ENCODE results near the gene BABAM2. TPM values are rescaled to one million over a fixed set of nuclear protein-coding genes. Genes with fewer than 3 reads are reported as not detected.
"Not testable (repeated sequence)": the region's sequence is repeated elsewhere in the genome, so short reads cannot be mapped to it uniquely, and the experiment has no call there.

Gene BABAM2
- total and polyA plus RNA-seq, 7 donors, result 34.2 to 74.5 (median 52.3) TPM

DNA sequence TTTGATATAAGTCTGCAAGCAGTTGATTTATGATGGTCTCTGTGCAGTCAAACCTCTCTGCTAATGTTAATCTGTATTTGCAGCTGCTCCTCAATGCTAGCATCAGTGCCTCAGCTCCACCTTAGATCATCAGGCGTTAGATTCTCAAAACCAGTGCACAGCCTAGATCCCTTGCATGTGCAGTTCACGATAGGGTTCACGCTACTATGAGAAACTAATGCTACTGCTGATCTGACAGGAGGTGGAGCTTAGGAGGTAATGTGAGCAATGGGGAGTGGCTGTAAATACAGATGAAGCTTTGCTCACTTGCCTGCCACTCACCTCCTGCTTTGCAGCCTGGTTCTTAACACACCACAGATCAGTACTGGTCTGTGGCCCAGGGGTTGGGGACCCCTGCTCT is 18.7 kb upstream of the BABAM2 start:
- H3K4me1 ChIP-seq, result no peaks in the 10 kb centered on the region
- H3K36me3 ChIP-seq (ENCODE audit: insufficient read depth in 1 of 2, low read depth in 1 of 2), result no peaks in the 10 kb centered on the region
- intact Hi-C loops (cut with DNase I), result no loop called here
- no peak for DNase-seq
- H3K27ac ChIP-seq, result no peak overlapping the region
- TF ChIP-seq CTCF (IDR thresholded peaks at IDR 0.05), result no peak
- H3K4me3 ChIP-seq, result no peak overlapping the region
- peaks cover 10% of the 10 kb centered on the region for H3K9me3 ChIP-seq
- ATAC-seq, result no peak
- H3K27me3 ChIP-seq (ENCODE audit: insufficient read depth in 3 of 3, low read length in 2 of 3), result no peaks in the 10 kb centered on the region
- WGBS, 3 donors, result 73 to 93% (median 76%) methylated on average over 3 of the region's 3 CpGs

DNA sequence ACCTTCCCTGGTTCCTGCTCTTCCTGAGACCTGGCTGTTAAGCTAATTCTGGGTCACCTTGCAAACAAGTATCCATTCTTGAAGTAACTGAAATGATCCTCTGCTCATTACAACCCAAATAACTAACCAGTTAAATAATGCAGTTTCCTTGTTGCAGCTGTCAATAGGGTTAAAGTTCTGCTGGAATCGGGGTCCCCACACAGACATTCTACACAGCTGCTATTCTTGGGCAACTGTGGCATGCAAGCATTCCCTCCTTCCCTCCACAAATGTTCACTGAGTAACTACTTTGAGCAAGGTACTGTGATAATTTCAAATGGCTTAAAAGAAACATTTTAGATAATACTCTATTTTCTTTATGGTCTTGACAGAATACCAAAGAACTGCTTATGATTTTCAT is 17.4 kb upstream of the BABAM2 start:
- peaks cover 12% of the 10 kb centered on the region for H3K9me3 ChIP-seq
- H3K4me3 ChIP-seq, result no peak overlapping the region
- DNase-seq (no peak), ATAC-seq (no peak)
- H3K36me3 ChIP-seq (ENCODE audit: insufficient read depth in 1 of 2, low read depth in 1 of 2), result no peaks in the 10 kb centered on the region
- H3K27ac ChIP-seq, result no peak overlapping the region
- intact Hi-C loops (cut with DNase I), result no loop called here
- no peak for TF ChIP-seq CTCF (IDR thresholded peaks at IDR 0.05)
- no peaks in the 10 kb centered on the region for H3K27me3 ChIP-seq (ENCODE audit: insufficient read depth in 3 of 3, low read length in 2 of 3)
- WGBS, 3 donors, result 31 to 40% (median 38%) methylated on average over 1 of the region's 1 CpG
- no peaks in the 10 kb centered on the region for H3K4me1 ChIP-seq

- intact Hi-C loops (cut with DNase I), result no loop called here
- Histone ChIP-seq H3K9me3 (peaks cover 12% of the 10 kb centered on the region), H3K4me3 (no peak overlapping the region), H3K36me3 (ENCODE audit: insufficient read depth in 1 of 2, low read depth in 1 of 2) (no peaks in the 10 kb centered on the region), H3K27ac (no peak overlapping the region), H3K4me1 (no peaks in the 10 kb centered on the region), H3K27me3 (ENCODE audit: insufficient read depth in 3 of 3, low read length in 2 of 3) (no peaks in the 10 kb centered on the region)
- WGBS, 3 donors, result 82 to 88% (median 86%) methylated on average over 9 of the region's 9 CpGs
- ATAC-seq (no peak), DNase-seq (no peak)
- TF ChIP-seq CTCF (IDR thresholded peaks at IDR 0.05), result no peak
Measured at GRCh38 chr2:27875089-27875881, 15.2 kb upstream of the BABAM2 start.

DNA sequence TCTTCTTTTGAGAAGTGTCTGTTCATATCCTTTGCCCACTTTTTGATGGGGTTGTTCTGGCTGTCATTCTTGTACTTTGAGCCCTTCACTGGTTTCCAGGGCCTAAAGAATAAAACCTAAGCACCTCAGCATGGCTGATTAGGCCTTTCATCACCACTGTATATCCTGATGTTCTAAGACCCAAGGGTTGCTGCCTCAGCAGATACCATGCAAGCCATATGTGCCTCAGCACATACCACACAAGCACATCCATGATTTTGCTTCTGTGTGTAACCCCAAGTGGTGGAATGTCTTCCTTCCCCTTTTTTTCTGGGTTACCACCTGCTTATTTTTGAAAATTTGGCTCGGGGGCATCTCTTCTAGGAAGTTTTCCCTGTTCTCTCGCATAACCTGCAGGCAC is 11.7 kb upstream of the BABAM2 start:
- Histone ChIP-seq H3K9me3 (peaks cover 12% of the 10 kb centered on the region), H3K36me3 (ENCODE audit: insufficient read depth in 1 of 2, low read depth in 1 of 2) (no peaks in the 10 kb centered on the region), H3K4me1 (no peaks in the 10 kb centered on the region), H3K27me3 (ENCODE audit: insufficient read depth in 3 of 3, low read length in 2 of 3) (no peaks in the 10 kb centered on the region), H3K4me3 (no peak overlapping the region), H3K27ac (no peak overlapping the region)
- intact Hi-C loops (cut with DNase I), result no loop called here
- no peak for TF ChIP-seq CTCF (IDR thresholded peaks at IDR 0.05)
- 73 to 83% (median 78%) methylated on average over 2 of the region's 2 CpGs for WGBS, 3 donors
- DNase-seq, result no peak
- ATAC-seq, result no peak

GRCh38 chr2:27881815-27882583 is 8.5 kb upstream of the BABAM2 start:
- WGBS, 3 donors, result 90 to 96% (median 95%) methylated on average over 4 of the region's 4 CpGs
- H3K27me3 ChIP-seq (ENCODE audit: insufficient read depth in 3 of 3, low read length in 2 of 3); DNase-seq; ATAC-seq; H3K36me3 ChIP-seq (ENCODE audit: insufficient read depth in 1 of 2, low read depth in 1 of 2); H3K4me1 ChIP-seq; H3K4me3 ChIP-seq; H3K27ac ChIP-seq; intact Hi-C loops (cut with DNase I); H3K9me3 ChIP-seq: not testable (repeated sequence)

- intact Hi-C loops (cut with DNase I), result not testable (repeated sequence)
Measured at GRCh38 chr2:27882584-27882922, 8.0 kb upstream of the BABAM2 start.

More at GRCh38 chr2:27882584-27882922, 8.0 kb upstream of the BABAM2 start:
- H3K4me3 ChIP-seq; H3K4me1 ChIP-seq; H3K9me3 ChIP-seq; H3K27me3 ChIP-seq (ENCODE audit: insufficient read depth in 3 of 3, low read length in 2 of 3); ATAC-seq; H3K27ac ChIP-seq; H3K36me3 ChIP-seq (ENCODE audit: insufficient read depth in 1 of 2, low read depth in 1 of 2); DNase-seq: not testable (repeated sequence)
- 94 to 98% (median 95%) methylated on average over 1 of the region's 1 CpG for WGBS, 3 donors
